CD14-positive monocyte (primary cell): ENCODE results near the gene PNN. TPM values are rescaled to one million over a fixed set of nuclear protein-coding genes. Genes with fewer than 3 reads are reported as not detected.

Source experiments
- DNase-seq, 3 donors: peaks; one replicate each; pipeline ENCODE4 v3.0.0-alpha.2; 2011 to 2022
- H2AFZ ChIP-seq: 2 replicates; pipeline ENCODE4 v1.6.0; 2012; ENCODE audit warnings: mild to moderate bottlenecking, low read depth, low read length, inconsistent platforms; ENCODE audit not compliant: insufficient read depth, poor library complexity, severe bottlenecking
- H3K27ac ChIP-seq, 2 donors: 1 replicate in 1 of 2; 2 replicates in 1 of 2; pipeline ENCODE4 v1.5.1; 2012 to 2013; ENCODE audit warnings: low read length in 2 of 2, control low read depth in 1 of 2, inconsistent platforms in 1 of 2, low read depth in 1 of 2, mild to moderate bottlenecking in 1 of 2
- H3K27me3 ChIP-seq, 2 donors: one replicate each; pipeline versions ENCODE4 v1.6.0 to v1.6.1; 2011 to 2013; ENCODE audit warnings: low read length in 2 of 2; ENCODE audit not compliant: control insufficient read depth in 2 of 2, insufficient read depth in 2 of 2
- H3K36me3 ChIP-seq, 2 donors: replicated peaks in 1 of 2; 1 replicate in 1 of 2; 2 replicates in 1 of 2; pipeline versions ENCODE4 v1.5.1 to v1.6.1; 2012 to 2013; ENCODE audit warnings: low read length in 2 of 2, control low read depth in 1 of 2, inconsistent platforms in 1 of 2, mild to moderate bottlenecking in 1 of 2; ENCODE audit not compliant: insufficient read depth in 2 of 2, control insufficient read depth in 1 of 2
- H3K4me1 ChIP-seq, 2 donors: 1 replicate in 1 of 2; 2 replicates in 1 of 2; pipeline versions ENCODE4 v1.5.1 to v1.6.1; 2012 to 2013; ENCODE audit warnings: low read length in 2 of 2, control low read depth in 1 of 2, inconsistent platforms in 1 of 2, mild to moderate bottlenecking in 1 of 2, moderate library complexity in 1 of 2; ENCODE audit not compliant: insufficient read depth in 2 of 2, control insufficient read depth in 1 of 2
- H3K4me2 ChIP-seq: replicated peaks from 2 replicates; pipeline ENCODE3; 2012; ENCODE audit warnings: low read length, moderate library complexity, mild to moderate bottlenecking; ENCODE audit not compliant: poor library complexity, severe bottlenecking; ENCODE audit errors: extremely low read depth
- H3K4me3 ChIP-seq, 3 experiments: fragments of 200-600 bp in 1 of 3; sonication (generic) in 1 of 3; replicated peaks in 1 of 3; 1 replicate in 2 of 3; 2 replicates in 1 of 3; pipeline ENCODE4 v1.5.1; 2011 to 2013; ENCODE audit warnings: low read length in 3 of 3, mild to moderate bottlenecking in 3 of 3, control low read depth in 2 of 3, low read depth in 2 of 3, inconsistent platforms in 1 of 3, moderate library complexity in 1 of 3
- H3K79me2 ChIP-seq: 2 replicates; pipeline ENCODE4 v1.6.0; 2012; ENCODE audit warnings: mild to moderate bottlenecking, control low read depth, inconsistent platforms, low read length, moderate library complexity; ENCODE audit not compliant: insufficient read depth
- H3K9ac ChIP-seq: 2 replicates; pipeline ENCODE4 v1.6.0; 2017; ENCODE audit warnings: low read length, mild to moderate bottlenecking; ENCODE audit not compliant: insufficient read depth, poor library complexity, severe bottlenecking
- H3K9me3 ChIP-seq, 2 donors: replicated peaks in 1 of 2; 1 replicate in 1 of 2; 2 replicates in 1 of 2; pipeline versions ENCODE4 v1.5.1 to v1.6.1; 2012 to 2013; ENCODE audit warnings: low read length in 2 of 2, control low read depth in 1 of 2; ENCODE audit not compliant: control insufficient read depth in 1 of 2, insufficient read depth in 1 of 2
- H4K20me1 ChIP-seq: 2 replicates; pipeline ENCODE4 v1.6.0; 2012; ENCODE audit warnings: mild to moderate bottlenecking, low read length, control low read depth, moderate library complexity; ENCODE audit not compliant: insufficient read depth
- H3K27ac Mint-ChIP-seq, 7 donors: one replicate each; pipeline ENCODE4 v1.8.0; 2020; ENCODE audit warnings: mild to moderate bottlenecking in 7 of 7, mixed read lengths in 7 of 7, moderate library complexity in 6 of 7, inconsistent platforms in 2 of 7
- H3K27me3 Mint-ChIP-seq, 3 donors: one replicate each; pipeline ENCODE4 v1.8.0; 2021 to 2022; ENCODE audit warnings: low read depth in 3 of 3, mild to moderate bottlenecking in 3 of 3, mixed read lengths in 3 of 3, moderate library complexity in 3 of 3, inconsistent platforms in 1 of 3
- H3K36me3 Mint-ChIP-seq, 2 donors: one replicate each; pipeline ENCODE4 v1.8.0; 2020; ENCODE audit warnings: mixed read lengths in 2 of 2, inconsistent platforms in 1 of 2, mild to moderate bottlenecking in 1 of 2
- H3K4me1 Mint-ChIP-seq: one replicate; pipeline ENCODE4 v1.8.0; 2020; ENCODE audit warnings: mild to moderate bottlenecking, mixed read lengths
- H3K4me3 Mint-ChIP-seq, 2 donors: one replicate each; pipeline ENCODE4 v1.8.0; 2020; ENCODE audit warnings: mild to moderate bottlenecking in 2 of 2, mixed read lengths in 2 of 2, moderate library complexity in 1 of 2
- H3K9me3 Mint-ChIP-seq, 7 donors: one replicate each; pipeline ENCODE4 v1.8.0; 2020 to 2022; ENCODE audit warnings: mixed read lengths in 7 of 7, mild to moderate bottlenecking in 6 of 7, moderate library complexity in 6 of 7, inconsistent platforms in 2 of 7
- CTCF ChIP-seq: fragments of 200-600 bp; IDR thresholded peaks from one replicate; pipeline ENCODE4 v1.8.0; 2022; ENCODE audit warnings: antibody characterized with exemption, mild to moderate bottlenecking
- WGBS: methylation state at CpG from one replicate; pipeline ENCODE4 v1.1.5; 2013; ENCODE audit warnings: missing lambda C conversion rate; ENCODE audit not compliant: insufficient coverage; 5-methylcytosine and 5-hydroxymethylcytosine counted together
- intact Hi-C, 2 donors: fragments of 100-400 bp; cut with micrococcal nuclease; formaldehyde crosslinking; loops; one replicate each; pipeline versions ENCODE4 v1.15.0 to v1.15.1; 2023
- polyA plus RNA-seq, 3 donors: library from polyadenylated mRNA; depleted of rRNA in 1 of 3; unstranded in 2 of 3; stranded (reverse) in 1 of 3; fragments of 300-500 nt in 2 of 3; fragments of >200 nt in 1 of 3; fragmentation: Illumina TruSeq in 2 of 3; gene quantifications; 1 replicate in 2 of 3; 2 replicates in 1 of 3; pipeline ENCODE4 v1.2.3, GENCODE V29; 2012 to 2021

Gene PNN
- polyA plus RNA-seq, 3 donors, result 4.7 to 34.9 (median 9.0) TPM

- Histone ChIP-seq H2AFZ (no peak overlapping the region), H4K20me1 (no peaks in the 10 kb centered on the region), H3K79me2 (no peaks in the 10 kb centered on the region), H3K4me3 (no peak overlapping the region), H3K27ac (no peak overlapping the region), H3K4me2 (no peak overlapping the region), H3K27me3 (no peaks in the 10 kb centered on the region), H3K4me1 (peaks cover 0 to 5% of the 10 kb centered on the region in 2 donors), H3K36me3 (no peaks in the 10 kb centered on the region), H3K9me3 (no peaks in the 10 kb centered on the region), H3K9ac (no peak overlapping the region)
- no peak for TF ChIP-seq CTCF
- intact Hi-C loops, result no loop called here
- no peak overlapping the region for H3K4me3 Mint-ChIP-seq
- peak overlapping the region in 1 of 7 donors; percentile 35 for H3K27ac Mint-ChIP-seq
- H3K27me3 Mint-ChIP-seq, result peaks cover 0 to 3% (median 2%) of the 10 kb centered on the region in 3 donors
- H3K9me3 Mint-ChIP-seq, result peaks cover 0 to 8% (median 3%) of the 10 kb centered on the region in 7 donors
- no CpG with 5 or more reads among the region's 1 CpG for WGBS
- H3K4me1 Mint-ChIP-seq, result peaks cover 15% of the 10 kb centered on the region
- no peaks in the 10 kb centered on the region for H3K36me3 Mint-ChIP-seq
- DNase-seq, result no peak
These were observed 37.6 kb downstream of the PNN start for GRCh38 chr14:39212693-39213092.

- no peaks in the 10 kb centered on the region for H3K36me3 Mint-ChIP-seq
- H3K4me3 ChIP-seq, result no peak overlapping the region
- H3K36me3 ChIP-seq, result no peaks in the 10 kb centered on the region
- peaks cover 9% of the 10 kb centered on the region for H3K4me1 Mint-ChIP-seq
- no peak overlapping the region for H2AFZ ChIP-seq
- no peaks in the 10 kb centered on the region for H3K27me3 ChIP-seq
- H3K4me3 Mint-ChIP-seq, result no peak overlapping the region
- H3K9me3 Mint-ChIP-seq, result peaks cover 0 to 8% (median 2%) of the 10 kb centered on the region in 7 donors
- H3K27ac Mint-ChIP-seq, result no peak overlapping the region
- H3K79me2 ChIP-seq, result no peaks in the 10 kb centered on the region
- peaks cover 0 to 5% of the 10 kb centered on the region in 2 donors for H3K4me1 ChIP-seq
- no peaks in the 10 kb centered on the region for H3K9me3 ChIP-seq
- 100% methylated on average over 1 of the region's 8 CpGs for WGBS
- peak in 1 of 3 donors; percentile 36 for DNase-seq
- H3K9ac ChIP-seq, result no peak overlapping the region
- no peak overlapping the region for H3K4me2 ChIP-seq
- no peak for TF ChIP-seq CTCF
- intact Hi-C loops, result no loop called here
- H3K27ac ChIP-seq, result no peak overlapping the region
- no peaks in the 10 kb centered on the region for H4K20me1 ChIP-seq
- H3K27me3 Mint-ChIP-seq, result peaks cover 0 to 3% (median 0%) of the 10 kb centered on the region in 3 donors
These were observed 42.3 kb downstream of the PNN start for GRCh38 chr14:39217214-39217879.
